ENCODE results near the gene COL4A4. TPM values are rescaled to one million over a fixed set of nuclear protein-coding genes. Genes with fewer than 3 reads are reported as not detected.

Gene COL4A4
- total and polyA plus RNA-seq, 12 donors, result 0.44 to 41.6 (median 22.1) TPM

GRCh38 chr2:226978300-226978699 lies 185.7 kb downstream of the COL4A4 start:
- H3K27ac ChIP-seq, result no peak overlapping the region
- 95 to 96% (median 96%) methylated on average over 7 of the region's 7 CpGs for WGBS, 4 donors
- H3K4me1 ChIP-seq (replicated peaks in 1 of 2), result no peaks in the 10 kb centered on the region
- DNase-seq, result no peak
- no peak overlapping the region for H3K4me3 ChIP-seq
- TF ChIP-seq, protein P1, sequence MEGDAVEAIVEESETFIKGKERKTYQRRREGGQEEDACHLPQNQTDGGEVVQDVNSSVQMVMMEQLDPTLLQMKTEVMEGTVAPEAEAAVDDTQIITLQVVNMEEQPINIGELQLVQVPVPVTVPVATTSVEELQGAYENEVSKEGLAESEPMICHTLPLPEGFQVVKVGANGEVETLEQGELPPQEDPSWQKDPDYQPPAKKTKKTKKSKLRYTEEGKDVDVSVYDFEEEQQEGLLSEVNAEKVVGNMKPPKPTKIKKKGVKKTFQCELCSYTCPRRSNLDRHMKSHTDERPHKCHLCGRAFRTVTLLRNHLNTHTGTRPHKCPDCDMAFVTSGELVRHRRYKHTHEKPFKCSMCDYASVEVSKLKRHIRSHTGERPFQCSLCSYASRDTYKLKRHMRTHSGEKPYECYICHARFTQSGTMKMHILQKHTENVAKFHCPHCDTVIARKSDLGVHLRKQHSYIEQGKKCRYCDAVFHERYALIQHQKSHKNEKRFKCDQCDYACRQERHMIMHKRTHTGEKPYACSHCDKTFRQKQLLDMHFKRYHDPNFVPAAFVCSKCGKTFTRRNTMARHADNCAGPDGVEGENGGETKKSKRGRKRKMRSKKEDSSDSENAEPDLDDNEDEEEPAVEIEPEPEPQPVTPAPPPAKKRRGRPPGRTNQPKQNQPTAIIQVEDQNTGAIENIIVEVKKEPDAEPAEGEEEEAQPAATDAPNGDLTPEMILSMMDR (IDR thresholded peaks at IDR 0.05), result no peak
- TF ChIP-seq POLR2A (IDR thresholded peaks at IDR 0.05), result no peak
- H3K36me3 ChIP-seq (replicated peaks in 1 of 2), result no peaks in the 10 kb centered on the region
- no peaks in the 10 kb centered on the region for H3K9me3 ChIP-seq (replicated peaks in 1 of 3)
- intact Hi-C loops (cut with DNase I), result no loop called here
- no peaks in the 10 kb centered on the region for H3K27me3 ChIP-seq

DNA sequence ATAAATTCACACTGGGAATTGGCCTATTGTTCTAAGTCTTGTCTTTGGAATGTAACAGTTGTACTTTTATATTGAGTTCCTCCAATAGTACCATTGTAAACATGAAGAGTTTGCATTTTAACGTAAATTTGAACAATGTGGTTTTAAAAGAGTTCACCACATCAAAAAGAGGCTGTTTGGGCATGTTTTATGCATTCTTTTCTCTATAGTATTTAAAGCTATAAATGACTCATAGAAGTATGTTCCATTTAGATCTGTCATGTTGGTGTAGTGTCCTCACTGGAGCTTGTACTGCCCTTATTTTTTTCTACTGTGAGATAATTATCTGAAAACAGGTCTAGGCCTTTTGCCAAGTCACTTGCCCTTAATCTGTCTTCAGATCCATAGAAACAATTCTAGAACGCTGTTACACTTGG lies 186.2 kb downstream of the COL4A4 start:
- Histone ChIP-seq H3K4me1 (replicated peaks in 1 of 2) (no peaks in the 10 kb centered on the region), H3K36me3 (replicated peaks in 1 of 2) (no peaks in the 10 kb centered on the region), H3K27me3 (no peaks in the 10 kb centered on the region), H3K4me3 (no peak overlapping the region), H3K27ac (no peak overlapping the region), H3K9me3 (replicated peaks in 1 of 3) (no peaks in the 10 kb centered on the region)
- no peak for TF ChIP-seq POLR2A (IDR thresholded peaks at IDR 0.05)
- TF ChIP-seq, protein P1 (IDR thresholded peaks at IDR 0.05), result no peak
- peak in 2 of 7 donors; percentile 20 to 43 for DNase-seq
- intact Hi-C loops (cut with DNase I), result no loop called here
- 53 to 58% (median 56%) methylated on average over 2 of the region's 2 CpGs for WGBS, 4 donors

DNA sequence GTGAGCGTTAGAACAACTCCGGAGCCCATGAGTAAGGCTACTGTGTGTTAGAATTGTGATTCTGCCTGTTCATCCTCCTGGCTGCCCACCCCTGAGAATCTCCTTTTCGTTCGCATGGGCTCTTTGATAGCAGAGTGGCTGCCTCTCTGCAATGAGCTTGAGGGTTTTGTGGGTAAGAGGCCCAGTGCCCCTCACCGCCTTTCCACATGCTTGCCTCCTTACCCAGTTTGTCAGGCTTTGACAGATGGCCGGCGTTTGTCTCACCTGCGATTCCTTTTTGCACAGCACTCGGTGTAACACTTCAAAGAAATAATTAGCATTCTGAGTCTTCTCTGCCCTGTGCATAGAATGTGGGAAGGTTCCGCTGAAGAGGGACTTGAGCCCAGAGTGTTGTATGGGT lies 190.2 kb downstream of the COL4A4 start:
- intact Hi-C loops (cut with DNase I), result no loop called here
- no peak for TF ChIP-seq POLR2A (IDR thresholded peaks at IDR 0.05)
- TF ChIP-seq, protein P1 (IDR thresholded peaks at IDR 0.05), result no peak
- H3K4me3 ChIP-seq, result no peak overlapping the region

DNA sequence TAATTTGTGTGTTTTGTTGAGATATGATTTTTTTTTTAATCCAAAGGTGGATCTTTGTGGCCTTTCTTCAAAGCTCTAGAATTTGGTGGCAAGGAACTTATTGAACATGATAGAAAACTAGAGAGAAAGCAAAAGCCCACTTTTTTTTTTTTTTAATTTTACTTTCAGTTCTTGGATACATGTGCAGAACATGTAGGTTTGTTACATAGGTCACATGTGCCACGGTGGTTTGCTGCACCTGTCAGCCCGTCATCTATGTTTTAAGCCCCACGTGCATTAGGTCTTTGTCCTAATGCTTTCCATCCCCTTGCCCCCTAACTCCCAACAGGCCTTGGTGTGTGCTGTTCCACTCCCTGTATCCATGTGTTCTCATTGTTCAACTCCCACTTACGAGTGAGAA lies 192.2 kb downstream of the COL4A4 start:
- WGBS, 4 donors, result 92 to 98% (median 96%) methylated on average over 4 of the region's 4 CpGs
- Histone ChIP-seq H3K36me3 (replicated peaks in 1 of 2) (no peaks in the 10 kb centered on the region), H3K9me3 (replicated peaks in 1 of 3) (no peaks in the 10 kb centered on the region), H3K4me1 (replicated peaks in 1 of 2) (no peaks in the 10 kb centered on the region), H3K27ac (no peak overlapping the region), H3K27me3 (no peaks in the 10 kb centered on the region), H3K4me3 (no peak overlapping the region)
- intact Hi-C loops (cut with DNase I), result no loop called here
- TF ChIP-seq POLR2A (IDR thresholded peaks at IDR 0.05), result no peak
- TF ChIP-seq, protein P1 (IDR thresholded peaks at IDR 0.05), result no peak
- DNase-seq, result no peak

More for the DNA sequence above, 190.2 kb downstream of the COL4A4 start:
- Histone ChIP-seq H3K27me3 (no peaks in the 10 kb centered on the region), H3K4me1 (replicated peaks in 1 of 2) (no peaks in the 10 kb centered on the region), H3K27ac (no peak overlapping the region), H3K36me3 (replicated peaks in 1 of 2) (no peaks in the 10 kb centered on the region), H3K9me3 (replicated peaks in 1 of 3) (no peaks in the 10 kb centered on the region)
- 85 to 88% (median 86%) methylated on average over 10 of the region's 10 CpGs for WGBS, 4 donors
- DNase-seq, result no peak
